H1 (cell line): ENCODE measurements around the gene MAP2K7. TPM values are rescaled to one million over a fixed set of nuclear protein-coding genes. Genes with fewer than 3 reads are reported as not detected.

Experiments used
- CTCF ChIA-PET: fragments of 300-600 bp; sonication (Branson Sonifier 250); formaldehyde crosslinking; loops from one replicate; lab custom pipeline; 2021; ENCODE audit not compliant: partially characterized antibody; lab: Charles Lee
- POLR2A ChIA-PET: fragments of 300-600 bp; sonication (Branson Sonifier 250); formaldehyde crosslinking; loops from one replicate; lab custom pipeline; 2021; ENCODE audit warnings: inconsistent platforms; ENCODE audit not compliant: partially characterized antibody; lab: Charles Lee
- DNase-seq, 2 experiments: peaks; one replicate each; pipeline versions ENCODE4 v3.0.0 to v3.0.0-alpha.2; 2010 to 2022; ENCODE audit warnings: low spot score in 2 of 2, low read depth in 1 of 2, mixed read lengths in 1 of 2
- FAIRE-seq: peaks from 2 replicates; lab custom pipeline; 2011; peaks lifted over from hg19 to GRCh38; lab: Jason Lieb, UNC
- H2AFZ ChIP-seq: 2 replicates; pipeline ENCODE4 v1.8.1; 2012; ENCODE audit warnings: low read length, inconsistent platforms
- H2AK5ac ChIP-seq: 2 replicates; pipeline ENCODE4 v1.6.1; 2013; ENCODE audit warnings: low read depth, low read length
- H2BK120ac ChIP-seq: replicated peaks from 2 replicates; pipeline ENCODE3; 2013; ENCODE audit warnings: low read depth, low read length, inconsistent platforms
- H2BK12ac ChIP-seq: 2 replicates; pipeline ENCODE4 v1.6.1; 2013; ENCODE audit warnings: low read depth, low read length
- H2BK15ac ChIP-seq: 2 replicates; pipeline ENCODE4 v1.6.1; 2013; ENCODE audit warnings: low read length
- H2BK20ac ChIP-seq: 2 replicates; pipeline ENCODE4 v1.6.1; 2013; ENCODE audit warnings: low read length
- H2BK5ac ChIP-seq: 2 replicates; pipeline ENCODE4 v1.6.1; 2013; ENCODE audit warnings: low read depth, low read length
- H3K14ac ChIP-seq: 2 replicates; pipeline ENCODE4 v1.6.1; 2013; ENCODE audit warnings: inconsistent platforms; ENCODE audit not compliant: insufficient read length
- H3K18ac ChIP-seq: 2 replicates; pipeline ENCODE4 v1.6.1; 2013; ENCODE audit warnings: low read length; ENCODE audit errors: extremely low read depth
- H3K23ac ChIP-seq: 2 replicates; pipeline ENCODE4 v1.6.1; 2013; ENCODE audit warnings: inconsistent platforms; ENCODE audit not compliant: insufficient read length
- H3K23me2 ChIP-seq: 2 replicates; pipeline ENCODE4 v1.6.1; 2013; ENCODE audit warnings: low read depth, low read length
- H3K27ac ChIP-seq: 2 replicates; pipeline ENCODE4 v1.6.1; 2011; ENCODE audit warnings: low read depth, low read length, inconsistent platforms
- H3K27me3 ChIP-seq, 4 experiments: replicated peaks in 1 of 4; 1 replicate in 1 of 4; 2 replicates in 3 of 4; pipeline versions ENCODE4 v1.6.1 to v1.8.1; 2011 to 2013; ENCODE audit warnings: low read length in 3 of 4, mild to moderate bottlenecking in 3 of 4, inconsistent platforms in 2 of 4, mixed read lengths in 2 of 4, moderate library complexity in 1 of 4; ENCODE audit not compliant: control insufficient read depth in 3 of 4, insufficient read depth in 3 of 4; ENCODE audit errors: extremely low read depth in 1 of 4
- H3K36me3 ChIP-seq, 4 experiments: 2 replicates each; pipeline versions ENCODE4 v1.6.1 to v1.8.1; 2011 to 2013; ENCODE audit warnings: mild to moderate bottlenecking in 4 of 4, low read length in 3 of 4, moderate library complexity in 2 of 4, control low read depth in 1 of 4, inconsistent platforms in 1 of 4; ENCODE audit not compliant: insufficient read depth in 4 of 4, control insufficient read depth in 2 of 4
- H3K4ac ChIP-seq: replicated peaks from 2 replicates; pipeline ENCODE3; 2013; ENCODE audit warnings: low read length, low read depth, mixed read lengths, inconsistent platforms; ENCODE audit not compliant: insufficient read length
- H3K4me1 ChIP-seq, 4 experiments: replicated peaks in 1 of 4; 1 replicate in 1 of 4; 2 replicates in 3 of 4; pipeline versions ENCODE4 v1.6.1 to v1.8.1; 2011 to 2013; ENCODE audit warnings: low read length in 3 of 4, inconsistent platforms in 2 of 4, mixed read lengths in 1 of 4; ENCODE audit not compliant: insufficient read depth in 4 of 4, control insufficient read depth in 3 of 4
- H3K4me2 ChIP-seq, 2 experiments: 2 replicates each; pipeline versions ENCODE4 v1.6.1 to v1.8.1; 2011 to 2013; ENCODE audit warnings: low read depth in 2 of 2, low read length in 2 of 2, control low read depth in 1 of 2, inconsistent platforms in 1 of 2, mild to moderate bottlenecking in 1 of 2; ENCODE audit not compliant: insufficient read depth in 1 of 2
- H3K4me3 ChIP-seq, 4 experiments: fragments of 200-600, 300-600 bp in 1 of 4; sonication (generic), shearing (Covaris generic), sonication (Bioruptor Twin) in 1 of 4; 2 replicates each; pipeline versions ENCODE4 v1.5.1 to v1.8.1; 2011 to 2016; ENCODE audit warnings: low read length in 4 of 4, low read depth in 3 of 4, control low read depth in 2 of 4, inconsistent platforms in 2 of 4, mild to moderate bottlenecking in 2 of 4, mixed read lengths in 1 of 4, moderate library complexity in 1 of 4; ENCODE audit not compliant: insufficient read depth in 2 of 4; ENCODE audit errors: extremely low read depth in 1 of 4
- H3K56ac ChIP-seq: replicated peaks from 2 replicates; pipeline ENCODE3; 2013; ENCODE audit warnings: low read depth, mild to moderate bottlenecking, mixed read lengths, low read length, inconsistent platforms; ENCODE audit not compliant: insufficient read length
- H3K79me1 ChIP-seq: 2 replicates; pipeline ENCODE4 v1.6.1; 2013; ENCODE audit warnings: low read depth, low read length, control low read depth
- H3K79me2 ChIP-seq, 2 experiments: 2 replicates each; pipeline versions ENCODE4 v1.6.1 to v1.8.1; 2012 to 2013; ENCODE audit warnings: low read length in 2 of 2, mild to moderate bottlenecking in 2 of 2, inconsistent platforms in 1 of 2; ENCODE audit not compliant: insufficient read depth in 2 of 2, control insufficient read depth in 1 of 2
- H3K9ac ChIP-seq, 4 experiments: replicated peaks in 1 of 4; 1 replicate in 1 of 4; 2 replicates in 3 of 4; pipeline versions ENCODE4 v1.6.1 to v1.8.1; 2011 to 2013; ENCODE audit warnings: low read depth in 3 of 4, low read length in 3 of 4, control low read depth in 2 of 4, mild to moderate bottlenecking in 2 of 4, moderate library complexity in 2 of 4, inconsistent platforms in 1 of 4; ENCODE audit errors: extremely low read depth in 1 of 4
- H3K9me3 ChIP-seq, 2 experiments: 2 replicates each; pipeline versions ENCODE4 v1.6.1 to v1.8.1; 2012 to 2013; ENCODE audit warnings: mild to moderate bottlenecking in 2 of 2, moderate library complexity in 2 of 2, control low read depth in 1 of 2, inconsistent platforms in 1 of 2, low read depth in 1 of 2, low read length in 1 of 2, mixed read lengths in 1 of 2; ENCODE audit not compliant: insufficient read depth in 2 of 2
- H4K20me1 ChIP-seq, 2 experiments: replicated peaks in 1 of 2; 2 replicates each; pipeline versions ENCODE3 to v1.8.1; 2011 to 2013; ENCODE audit warnings: inconsistent platforms in 2 of 2, low read length in 2 of 2, mild to moderate bottlenecking in 1 of 2; ENCODE audit not compliant: insufficient read depth in 2 of 2, control insufficient read depth in 1 of 2
- H4K5ac ChIP-seq: 2 replicates; pipeline ENCODE4 v1.6.1; 2013; ENCODE audit warnings: low read length, low read depth, mixed read lengths, inconsistent platforms; ENCODE audit not compliant: insufficient read length
- H4K8ac ChIP-seq: 2 replicates; pipeline ENCODE4 v1.8.0; 2013; ENCODE audit warnings: mild to moderate bottlenecking, moderate library complexity, low read length, inconsistent platforms; ENCODE audit not compliant: insufficient read depth; ENCODE audit errors: extremely low read depth
- H4K91ac ChIP-seq: replicated peaks from 2 replicates; pipeline ENCODE3; 2013; ENCODE audit warnings: low read length, mixed read lengths, inconsistent platforms; ENCODE audit not compliant: insufficient read length
- CBX5 ChIP-seq: fragments of 300-800, 300-1000 bp; sonication (generic); IDR thresholded peaks from 2 replicates; pipeline ENCODE4 v1.7.1; 2016; ENCODE audit warnings: antibody characterized with exemption, low read length, low read depth
- KDM1A ChIP-seq: fragments of 200-600, 300-600 bp; sonication (generic); IDR thresholded peaks from 2 replicates; pipeline ENCODE4 v1.7.1; 2016; ENCODE audit warnings: mild to moderate bottlenecking, low read length, borderline replicate concordance
- NANOG ChIP-seq: IDR thresholded peaks from 2 replicates; pipeline ENCODE4 v1.6.1; 2011; ENCODE audit warnings: low read length, low read depth, mild to moderate bottlenecking, inconsistent platforms; ENCODE audit not compliant: insufficient read depth, poor library complexity, severe bottlenecking
- POU5F1 ChIP-seq: IDR thresholded peaks from 2 replicates; pipeline ENCODE4 v1.6.1; 2011; ENCODE audit warnings: low read depth, mild to moderate bottlenecking, low read length, moderate library complexity
- SAP30 ChIP-seq: fragments of 300-600 bp; sonication (generic); IDR thresholded peaks from 2 replicates; pipeline ENCODE4 v1.7.1; 2012; ENCODE audit warnings: low read length, moderate library complexity, mild to moderate bottlenecking, inconsistent platforms; ENCODE audit not compliant: insufficient read depth, insufficient replicate concordance
- SP4 ChIP-seq: IDR thresholded peaks from 2 replicates; pipeline ENCODE4 v1.6.1; 2012; ENCODE audit warnings: low read length, inconsistent platforms
- WGBS, 2 experiments: shearing (Covaris generic) in 1 of 2; methylation state at CpG; one replicate each; pipeline versions ENCODE4 v1.1.6 to v1.1.7; 2013 to 2015; ENCODE audit warnings: low lambda C conversion rate in 2 of 2, mixed read lengths in 2 of 2, inconsistent platforms in 1 of 2, low coverage in 1 of 2, missing lambda C conversion rate in 1 of 2; ENCODE audit not compliant: insufficient replicate concordance in 2 of 2, insufficient coverage in 1 of 2, insufficient read length in 1 of 2; ENCODE audit errors: extremely low coverage in 1 of 2, missing lambda C conversion rate in 1 of 2; 5-methylcytosine and 5-hydroxymethylcytosine counted together
- polyA plus RNA-seq, 7 experiments: library from polyadenylated mRNA; depleted of rRNA in 3 of 7; stranded (reverse) in 5 of 7; unstranded in 2 of 7; fragments of >200 nt in 5 of 7; fragments of 200-250 nt in 2 of 7; gene quantifications; 1 replicate in 5 of 7; 2 replicates in 1 of 7; 4 replicates in 1 of 7; pipeline versions ENCODE4 v1.2.1 to v1.2.3, GENCODE V29; 2011 to 2013; ENCODE audit warnings: missing spikeins in 2 of 7, mixed read lengths in 2 of 7
- total RNA-seq: library from RNA; stranded (reverse); fragmentation: NEBNext Ultra II Directional; extraction: Animal tissue kit (Norgen Biotek cat#: 25700); gene quantifications from 2 replicates; pipeline ENCODE4 v1.2.1, GENCODE V29; 2021
- TF ChIP-seq, protein P1 (sequence below): IDR thresholded peaks from 2 replicates; pipeline ENCODE4 v1.6.1; 2012; ENCODE audit warnings: inconsistent platforms

MAP2K7 gene
- total and polyA plus RNA-seq, 2 of the 8 experiments (the other 6 are each of a cell fraction or from before 2014, with no cell fraction given), result 8.9 to 38.3 TPM

DNA sequence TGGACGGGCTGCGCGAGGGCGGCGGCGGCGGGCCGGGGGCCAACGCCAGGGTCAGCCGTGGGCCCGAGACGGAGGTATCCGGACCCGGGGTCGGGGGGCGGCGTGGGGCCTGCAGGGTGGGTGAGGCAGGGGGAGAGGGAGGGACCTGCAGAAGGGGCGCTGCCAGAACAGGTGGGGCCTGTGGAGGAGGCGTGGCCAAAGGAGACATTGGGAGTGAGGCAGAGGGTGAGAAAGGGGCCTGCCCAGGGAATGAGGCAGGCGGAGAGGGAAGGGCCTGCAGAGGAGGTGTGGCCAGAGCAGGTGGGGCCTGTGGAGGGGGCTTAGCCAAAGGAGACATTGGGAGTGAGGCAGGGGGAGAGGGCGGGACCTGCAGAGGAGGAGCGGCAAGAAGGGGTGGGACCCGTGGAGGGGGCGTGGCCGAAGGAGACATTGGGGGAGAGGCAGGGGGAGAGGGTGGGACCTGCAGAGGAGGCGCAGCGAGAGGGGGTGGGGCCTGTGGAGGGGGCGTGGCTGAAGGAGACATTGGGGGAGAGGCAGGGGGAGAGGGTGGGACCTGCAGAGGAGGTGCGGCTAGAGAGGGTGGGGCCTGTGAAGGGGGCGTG, 33.7 kb upstream of the MAP2K7 start:
- peaks cover 0 to 23% (median 14%) of the 10 kb centered on the region in 4 experiments; a peak in 5 of 7 replicates for H3K27me3 ChIP-seq
- CTCF ChIA-PET, result interaction anchor here (0.7 to 2.1 kb wide), 21 partner anchors 8 to 315 kb away, joined by 3 to 22 read pairs (median 6); partner anchors contain the start of genes MAP2K7, SNAPC2 and TGFBR3L

More for the DNA sequence above, 33.7 kb upstream of the MAP2K7 start:
- no peaks in the 10 kb centered on the region for H3K9me3 ChIP-seq
- H4K20me1 ChIP-seq, result peaks cover 4% of the 10 kb centered on the region in 2 experiments
- H2AFZ ChIP-seq, result no peak overlapping the region
- POLR2A ChIA-PET, result interaction anchor here (0.9 to 10.5 kb wide), 8 partner anchors 8 to 53 kb away, joined by 3 to 106 read pairs (median 6); partner anchors contain the start of genes MAP2K7, SNAPC2 and TGFBR3L
- peak; percentile 81; the same call in 1 of the 2 replicates for TF ChIP-seq SP4
- TF ChIP-seq KDM1A, result no peak
- TF ChIP-seq, protein P1, sequence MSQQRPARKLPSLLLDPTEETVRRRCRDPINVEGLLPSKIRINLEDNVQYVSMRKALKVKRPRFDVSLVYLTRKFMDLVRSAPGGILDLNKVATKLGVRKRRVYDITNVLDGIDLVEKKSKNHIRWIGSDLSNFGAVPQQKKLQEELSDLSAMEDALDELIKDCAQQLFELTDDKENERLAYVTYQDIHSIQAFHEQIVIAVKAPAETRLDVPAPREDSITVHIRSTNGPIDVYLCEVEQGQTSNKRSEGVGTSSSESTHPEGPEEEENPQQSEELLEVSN, result no peak
- TF ChIP-seq NANOG, result no peak
- TF ChIP-seq POU5F1, result no peak
- no peak for TF ChIP-seq CBX5
- TF ChIP-seq SAP30, result no peak
- no peak overlapping the region for H4K91ac ChIP-seq
- no peak overlapping the region for H2BK20ac ChIP-seq
- H3K4ac ChIP-seq, result no peak overlapping the region
- H3K4me1 ChIP-seq, result peaks cover 0 to 24% (median 16%) of the 10 kb centered on the region in 4 experiments; a peak in 5 of 7 replicates
- no peak overlapping the region for H3K18ac ChIP-seq
- WGBS, 2 experiments, result 22% methylated on average over 9 of the region's 30 CpGs; no CpG with 5 or more reads in 1 of the 2 experiments
- no peak overlapping the region for H3K27ac ChIP-seq
- no peak overlapping the region for H4K5ac ChIP-seq
- no peak overlapping the region for H3K14ac ChIP-seq
- no peak overlapping the region for H2BK5ac ChIP-seq
- H2BK15ac ChIP-seq, result no peak overlapping the region
- no peak overlapping the region for H2AK5ac ChIP-seq
- no peaks in the 10 kb centered on the region for H3K79me2 ChIP-seq
- DNase-seq (peak; percentile 84 to 85), FAIRE-seq (peak; percentile 48)
- no peak overlapping the region for H3K56ac ChIP-seq
- no peaks in the 10 kb centered on the region; the same call in 1 of the 2 replicates for H3K79me1 ChIP-seq
- no peak overlapping the region for H2BK120ac ChIP-seq
- peaks cover 16% of the 10 kb centered on the region for H3K23me2 ChIP-seq
- peak overlapping the region; percentile 75 to 86 for H3K4me2 ChIP-seq
- H4K8ac ChIP-seq, result no peak overlapping the region
- H3K36me3 ChIP-seq, result no peaks in the 10 kb centered on the region
- H3K23ac ChIP-seq, result no peak overlapping the region
- H3K4me3 ChIP-seq, result peak overlapping the region; percentile 25 to 61 (median 30); a peak in 4 of 8 replicates
- no peak overlapping the region for H3K9ac ChIP-seq
- H2BK12ac ChIP-seq, result no peak overlapping the region
